ENCODE data around the gene HABP4. TPM values are rescaled to one million over a fixed set of nuclear protein-coding genes. Genes with fewer than 3 reads are reported as not detected.

Gene HABP4
- total RNA-seq, 1 experiment from 2014 or later, result 1.8 TPM

DNA sequence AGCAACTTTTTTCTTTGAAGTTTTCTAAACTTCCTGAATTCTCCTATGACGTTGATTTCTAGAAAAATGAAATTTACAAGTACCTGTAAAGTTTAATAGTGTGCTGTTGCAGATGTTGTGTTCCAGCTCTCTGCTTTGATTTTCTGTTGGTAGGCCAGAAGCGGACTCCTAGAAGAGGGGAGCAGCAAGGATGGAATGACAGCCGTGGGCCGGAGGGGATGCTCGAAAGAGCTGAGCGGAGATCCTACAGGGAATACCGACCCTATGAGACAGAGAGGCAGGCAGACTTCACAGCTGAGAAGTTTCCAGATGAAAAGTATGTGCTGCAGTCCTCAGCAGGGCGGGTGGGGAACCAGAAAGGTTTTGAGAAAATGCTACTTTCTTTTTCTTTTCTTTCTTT is 8.3 kb downstream of the HABP4 start:
- H3K79me2 ChIP-seq (ENCODE audit: low read length), result no peaks in the 10 kb centered on the region
- H3K9ac ChIP-seq (ENCODE audit: low read length), result no peak overlapping the region
- H3K9me2 ChIP-seq (replicated peaks; ENCODE audit: insufficient read depth, low read length), result no peaks in the 10 kb centered on the region
- no peak overlapping the region for H3K4me2 ChIP-seq (ENCODE audit: low read depth, low read length, poor library complexity, severe bottlenecking)
- H3K27me3 ChIP-seq (ENCODE audit: low read length), result no peaks in the 10 kb centered on the region
- no peak overlapping the region for H3K27ac ChIP-seq (ENCODE audit: low read length)
- no peaks in the 10 kb centered on the region for H3K36me3 ChIP-seq (ENCODE audit: insufficient read depth, low read length)
- no peaks in the 10 kb centered on the region for H4K20me1 ChIP-seq (ENCODE audit: insufficient read depth, low read depth, low read length)
- H3K4me1 ChIP-seq (ENCODE audit: low read length), result no peaks in the 10 kb centered on the region
- no peak for DNase-seq
- no peak overlapping the region for H3K4me3 ChIP-seq (ENCODE audit: low read length)
- H2AFZ ChIP-seq (ENCODE audit: low read length), result no peak overlapping the region
- no peaks in the 10 kb centered on the region for H3K9me3 ChIP-seq (ENCODE audit: low read length)

DNA sequence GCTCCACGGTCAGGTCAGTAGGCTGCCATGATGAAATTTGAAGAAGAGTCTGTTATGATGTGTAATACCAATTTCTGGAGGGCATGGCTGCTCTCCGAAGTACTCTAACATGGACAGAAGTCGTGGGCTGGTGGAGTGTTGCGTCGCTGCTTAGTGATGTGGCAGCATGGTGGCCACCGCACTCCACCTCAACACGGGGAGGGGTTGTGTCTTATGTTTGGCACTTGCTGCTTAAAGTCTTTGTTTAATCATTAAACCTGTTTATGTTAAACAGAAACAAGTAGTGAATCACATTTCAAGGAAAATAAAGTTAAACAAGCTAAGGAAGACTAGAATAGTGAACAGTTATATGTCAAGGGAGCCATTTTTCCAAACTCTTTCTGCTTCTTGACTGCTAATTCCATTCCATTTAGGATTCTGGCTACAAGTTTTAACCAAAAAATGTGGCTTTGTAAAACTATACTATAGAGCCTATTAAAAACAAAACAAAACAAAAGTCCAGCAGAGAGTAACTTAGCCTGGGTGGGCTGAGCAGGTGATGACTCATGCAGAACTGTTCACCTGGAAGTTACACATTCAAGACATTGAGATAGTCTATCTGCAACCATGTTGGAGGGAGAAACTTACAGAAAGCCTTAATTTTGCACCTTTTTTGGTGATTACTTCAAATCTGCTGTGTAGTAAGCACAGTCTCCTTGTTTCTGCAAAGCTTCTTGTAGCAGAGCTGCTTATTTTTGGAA is 9.5 kb downstream of the HABP4 start:
- no peaks in the 10 kb centered on the region for H3K27me3 ChIP-seq (ENCODE audit: low read length)

DNA sequence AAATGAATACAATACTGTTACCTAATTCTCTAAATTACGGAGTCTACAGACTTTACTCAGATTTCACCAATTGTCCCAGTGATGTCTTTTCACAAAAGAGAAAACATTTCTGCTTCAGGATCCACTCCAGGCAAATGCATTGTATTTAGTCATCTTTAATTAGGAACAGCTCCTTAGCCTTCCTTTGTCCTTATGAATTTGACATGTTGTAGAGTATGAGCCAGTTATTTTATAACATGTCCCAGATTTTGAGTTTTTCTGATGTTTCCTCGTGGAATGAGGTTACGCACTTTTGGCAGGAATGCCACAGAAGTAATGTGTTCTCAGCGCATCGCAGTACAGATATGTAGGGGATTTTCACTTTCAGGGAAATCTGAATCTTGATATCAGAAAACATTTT is 10.5 kb downstream of the HABP4 start:
- Histone ChIP-seq H4K20me1 (ENCODE audit: insufficient read depth, low read depth, low read length) (no peaks in the 10 kb centered on the region), H3K36me3 (ENCODE audit: insufficient read depth, low read length) (no peaks in the 10 kb centered on the region)

More for the DNA sequence above, 9.5 kb downstream of the HABP4 start:
- no peaks in the 10 kb centered on the region for H3K9me2 ChIP-seq (replicated peaks; ENCODE audit: insufficient read depth, low read length)
- no peaks in the 10 kb centered on the region for H4K20me1 ChIP-seq (ENCODE audit: insufficient read depth, low read depth, low read length)
- no peak for DNase-seq
- no peak overlapping the region for H3K9ac ChIP-seq (ENCODE audit: low read length)
- H3K79me2 ChIP-seq (ENCODE audit: low read length), result no peaks in the 10 kb centered on the region
- H3K4me2 ChIP-seq (ENCODE audit: low read depth, low read length, poor library complexity, severe bottlenecking), result no peak overlapping the region
- H3K9me3 ChIP-seq (ENCODE audit: low read length), result no peaks in the 10 kb centered on the region
- H2AFZ ChIP-seq (ENCODE audit: low read length), result no peak overlapping the region
- no peaks in the 10 kb centered on the region for H3K4me1 ChIP-seq (ENCODE audit: low read length)
- H3K36me3 ChIP-seq (ENCODE audit: insufficient read depth, low read length), result no peaks in the 10 kb centered on the region
- H3K4me3 ChIP-seq (ENCODE audit: low read length), result no peak overlapping the region
- no peak overlapping the region for H3K27ac ChIP-seq (ENCODE audit: low read length)

DNA sequence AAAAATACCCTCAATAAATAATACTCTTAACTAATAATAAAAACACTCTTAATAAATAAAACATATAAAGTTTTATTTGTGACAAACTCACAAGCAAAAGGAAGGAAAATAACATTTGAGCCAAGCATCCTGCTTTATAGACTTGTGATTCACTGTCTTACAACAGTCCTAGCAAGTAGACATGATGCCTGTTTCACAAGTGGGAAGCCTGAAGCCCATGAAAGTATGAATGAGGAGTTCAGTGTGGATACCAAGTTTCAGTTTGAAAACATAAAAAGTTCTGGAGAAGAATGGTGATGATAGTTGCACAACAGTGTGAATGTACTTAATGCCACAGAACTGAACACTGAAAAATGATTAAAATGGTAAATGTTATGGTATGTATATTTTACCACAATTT is 10.9 kb downstream of the HABP4 start:
- Histone ChIP-seq H3K9me3 (ENCODE audit: low read length) (no peaks in the 10 kb centered on the region), H3K9ac (ENCODE audit: low read length) (no peak overlapping the region), H2AFZ (ENCODE audit: low read length) (no peak overlapping the region), H3K4me1 (ENCODE audit: low read length) (no peaks in the 10 kb centered on the region), H3K36me3 (ENCODE audit: insufficient read depth, low read length) (no peaks in the 10 kb centered on the region), H3K79me2 (ENCODE audit: low read length) (no peaks in the 10 kb centered on the region), H3K4me3 (ENCODE audit: low read length) (no peak overlapping the region), H3K4me2 (ENCODE audit: low read depth, low read length, poor library complexity, severe bottlenecking) (no peak overlapping the region), H3K27ac (ENCODE audit: low read length) (no peak overlapping the region), H4K20me1 (ENCODE audit: insufficient read depth, low read depth, low read length) (no peaks in the 10 kb centered on the region), H3K9me2 (replicated peaks; ENCODE audit: insufficient read depth, low read length) (no peaks in the 10 kb centered on the region), H3K27me3 (ENCODE audit: low read length) (no peaks in the 10 kb centered on the region)
- DNase-seq, result no peak

More for the DNA sequence above, 10.5 kb downstream of the HABP4 start:
- H3K9ac ChIP-seq (ENCODE audit: low read length), result no peak overlapping the region
- H3K27ac ChIP-seq (ENCODE audit: low read length), result no peak overlapping the region
- no peak overlapping the region for H2AFZ ChIP-seq (ENCODE audit: low read length)
- no peaks in the 10 kb centered on the region for H3K4me1 ChIP-seq (ENCODE audit: low read length)
- H3K27me3 ChIP-seq (ENCODE audit: low read length), result no peaks in the 10 kb centered on the region
- H3K4me3 ChIP-seq (ENCODE audit: low read length), result no peak overlapping the region
- H3K9me2 ChIP-seq (replicated peaks; ENCODE audit: insufficient read depth, low read length), result no peaks in the 10 kb centered on the region
- H3K4me2 ChIP-seq (ENCODE audit: low read depth, low read length, poor library complexity, severe bottlenecking), result no peak overlapping the region
- DNase-seq, result no peak
- H3K9me3 ChIP-seq (ENCODE audit: low read length), result no peaks in the 10 kb centered on the region
- H3K79me2 ChIP-seq (ENCODE audit: low read length), result no peaks in the 10 kb centered on the region

DNA sequence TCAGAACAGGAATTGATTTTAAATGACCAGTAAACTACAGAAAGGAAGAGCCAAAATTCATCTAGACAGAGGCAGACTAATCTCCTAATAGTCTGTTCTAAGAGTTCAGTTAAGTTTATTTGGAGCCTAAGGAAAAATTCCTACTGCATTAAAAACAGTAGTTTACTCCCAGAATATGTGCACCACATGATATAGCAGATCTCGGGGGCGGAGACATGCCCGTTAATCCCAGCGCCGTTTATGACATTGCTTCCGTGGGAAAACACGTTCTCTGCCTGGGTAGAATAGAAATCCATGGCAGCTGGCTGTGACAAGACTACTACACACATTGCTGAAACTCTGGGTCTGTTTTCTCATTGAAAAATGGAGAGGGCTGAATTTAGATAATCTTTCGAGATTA is 11.4 kb downstream of the HABP4 start:
- H3K36me3 ChIP-seq (ENCODE audit: insufficient read depth, low read length), result no peaks in the 10 kb centered on the region
- no peak for DNase-seq

DNA sequence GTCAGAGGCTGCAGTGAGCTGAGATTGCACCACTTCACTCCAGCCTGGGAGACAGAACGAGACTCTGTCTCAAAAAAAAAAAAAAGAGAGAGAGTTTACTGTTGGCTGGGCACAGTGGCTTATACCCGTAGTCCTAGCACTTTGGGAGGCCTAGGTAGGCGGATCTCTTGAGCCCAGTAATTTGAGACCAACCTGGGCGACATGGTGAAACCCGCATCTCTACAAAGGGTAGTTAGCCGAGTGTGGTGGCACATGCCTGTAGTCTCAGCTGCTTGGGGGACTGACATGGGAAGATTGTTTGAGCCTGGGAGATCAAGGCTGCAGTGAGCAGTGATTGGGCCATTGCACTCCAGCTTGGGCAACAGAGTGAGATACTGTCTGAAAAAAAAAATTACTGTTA is 12.6 kb downstream of the HABP4 start:
- Histone ChIP-seq H3K27ac (ENCODE audit: low read length) (no peak overlapping the region), H3K4me2 (ENCODE audit: low read depth, low read length, poor library complexity, severe bottlenecking) (no peak overlapping the region), H3K9me3 (ENCODE audit: low read length) (no peaks in the 10 kb centered on the region), H3K79me2 (ENCODE audit: low read length) (no peaks in the 10 kb centered on the region), H3K4me3 (ENCODE audit: low read length) (no peak overlapping the region), H3K9me2 (replicated peaks; ENCODE audit: insufficient read depth, low read length) (no peaks in the 10 kb centered on the region), H3K4me1 (ENCODE audit: low read length) (no peaks in the 10 kb centered on the region), H2AFZ (ENCODE audit: low read length) (no peak overlapping the region), H3K36me3 (ENCODE audit: insufficient read depth, low read length) (no peaks in the 10 kb centered on the region), H4K20me1 (ENCODE audit: insufficient read depth, low read depth, low read length) (no peaks in the 10 kb centered on the region), H3K9ac (ENCODE audit: low read length) (no peak overlapping the region), H3K27me3 (ENCODE audit: low read length) (no peaks in the 10 kb centered on the region)
- DNase-seq, result no peak

More for the DNA sequence above, 11.4 kb downstream of the HABP4 start:
- no peaks in the 10 kb centered on the region for H3K9me2 ChIP-seq (replicated peaks; ENCODE audit: insufficient read depth, low read length)
- H3K4me2 ChIP-seq (ENCODE audit: low read depth, low read length, poor library complexity, severe bottlenecking), result no peak overlapping the region
- H4K20me1 ChIP-seq (ENCODE audit: insufficient read depth, low read depth, low read length), result no peaks in the 10 kb centered on the region
- no peak overlapping the region for H3K27ac ChIP-seq (ENCODE audit: low read length)
- no peak overlapping the region for H2AFZ ChIP-seq (ENCODE audit: low read length)
- no peaks in the 10 kb centered on the region for H3K27me3 ChIP-seq (ENCODE audit: low read length)
- H3K79me2 ChIP-seq (ENCODE audit: low read length), result no peaks in the 10 kb centered on the region
- no peak overlapping the region for H3K9ac ChIP-seq (ENCODE audit: low read length)
- no peak overlapping the region for H3K4me3 ChIP-seq (ENCODE audit: low read length)
- no peaks in the 10 kb centered on the region for H3K4me1 ChIP-seq (ENCODE audit: low read length)
- H3K9me3 ChIP-seq (ENCODE audit: low read length), result no peaks in the 10 kb centered on the region

DNA sequence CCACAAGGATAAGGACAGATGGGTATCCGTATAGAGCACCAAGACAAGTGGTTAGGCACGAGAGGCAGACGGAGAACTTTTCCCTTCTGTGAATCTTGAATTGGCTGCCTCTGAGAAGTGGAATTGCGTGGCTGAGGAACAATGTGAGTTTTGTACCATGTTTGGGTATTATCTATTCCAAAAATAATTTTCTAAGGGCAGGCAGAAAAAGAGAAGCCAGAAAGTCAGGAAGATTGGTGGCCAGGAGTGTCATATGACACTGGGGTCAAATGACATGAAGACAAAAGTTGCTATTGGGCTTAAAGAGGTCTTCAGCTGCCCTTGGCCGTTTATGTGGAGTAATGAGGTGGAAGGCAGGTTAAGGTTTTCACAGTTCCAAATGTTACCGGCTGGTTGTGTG is 14.5 kb downstream of the HABP4 start:
- Histone ChIP-seq H4K20me1 (ENCODE audit: insufficient read depth, low read depth, low read length) (no peaks in the 10 kb centered on the region), H3K9ac (ENCODE audit: low read length) (no peak overlapping the region), H3K36me3 (ENCODE audit: insufficient read depth, low read length) (no peaks in the 10 kb centered on the region), H3K79me2 (ENCODE audit: low read length) (no peaks in the 10 kb centered on the region), H3K9me2 (replicated peaks; ENCODE audit: insufficient read depth, low read length) (no peaks in the 10 kb centered on the region), H3K4me1 (ENCODE audit: low read length) (no peaks in the 10 kb centered on the region), H3K27ac (ENCODE audit: low read length) (no peak overlapping the region), H3K4me3 (ENCODE audit: low read length) (no peak overlapping the region), H3K4me2 (ENCODE audit: low read depth, low read length, poor library complexity, severe bottlenecking) (no peak overlapping the region), H3K27me3 (ENCODE audit: low read length) (no peaks in the 10 kb centered on the region), H2AFZ (ENCODE audit: low read length) (no peak overlapping the region), H3K9me3 (ENCODE audit: low read length) (no peaks in the 10 kb centered on the region)
- no peak for DNase-seq

DNA sequence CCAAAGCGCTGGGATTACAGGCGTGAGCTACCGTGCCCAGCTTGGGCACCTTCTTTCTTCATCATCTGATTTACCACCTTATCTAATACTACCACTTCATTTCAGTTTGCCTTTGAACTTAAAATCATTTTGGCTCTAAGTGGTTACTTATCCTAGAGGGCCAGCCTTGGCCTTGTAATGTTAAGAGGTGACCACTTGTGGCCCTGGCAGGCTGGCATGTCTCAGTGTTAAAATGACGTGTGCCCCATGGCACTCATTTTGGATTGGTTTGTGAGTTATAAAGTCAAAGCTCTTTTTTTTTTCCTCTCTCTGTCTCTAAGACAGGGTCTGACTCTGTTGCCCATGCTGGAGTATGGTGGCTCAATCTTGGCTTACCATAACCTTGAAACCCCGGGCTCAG is 17.8 kb downstream of the HABP4 start:
- no peak for DNase-seq
- Histone ChIP-seq H3K4me1 (ENCODE audit: low read length) (no peaks in the 10 kb centered on the region), H3K4me2 (ENCODE audit: low read depth, low read length, poor library complexity, severe bottlenecking) (no peak overlapping the region), H3K9me3 (ENCODE audit: low read length) (no peaks in the 10 kb centered on the region), H3K4me3 (ENCODE audit: low read length) (no peak overlapping the region), H3K27ac (ENCODE audit: low read length) (no peak overlapping the region), H3K9ac (ENCODE audit: low read length) (no peak overlapping the region), H3K27me3 (ENCODE audit: low read length) (no peaks in the 10 kb centered on the region), H3K9me2 (replicated peaks; ENCODE audit: insufficient read depth, low read length) (no peaks in the 10 kb centered on the region), H4K20me1 (ENCODE audit: insufficient read depth, low read depth, low read length) (no peaks in the 10 kb centered on the region), H3K36me3 (ENCODE audit: insufficient read depth, low read length) (no peaks in the 10 kb centered on the region), H2AFZ (ENCODE audit: low read length) (no peak overlapping the region), H3K79me2 (ENCODE audit: low read length) (no peaks in the 10 kb centered on the region)

Data from Karpas-422 (cell line).